H1 (cell line): ENCODE measurements around the gene OGFOD3. TPM values are rescaled to one million over a fixed set of nuclear protein-coding genes. Genes with fewer than 3 reads are reported as not detected.

Experiments used
- CTCF ChIA-PET: fragments of 300-600 bp; sonication (Branson Sonifier 250); formaldehyde crosslinking; loops from one replicate; lab custom pipeline; 2021; ENCODE audit not compliant: partially characterized antibody; lab: Charles Lee
- POLR2A ChIA-PET: fragments of 300-600 bp; sonication (Branson Sonifier 250); formaldehyde crosslinking; loops from one replicate; lab custom pipeline; 2021; ENCODE audit warnings: inconsistent platforms; ENCODE audit not compliant: partially characterized antibody; lab: Charles Lee
- DNase-seq, 2 experiments: peaks; one replicate each; pipeline versions ENCODE4 v3.0.0 to v3.0.0-alpha.2; 2010 to 2022; ENCODE audit warnings: low spot score in 2 of 2, low read depth in 1 of 2, mixed read lengths in 1 of 2
- FAIRE-seq: peaks from 2 replicates; lab custom pipeline; 2011; peaks lifted over from hg19 to GRCh38; lab: Jason Lieb, UNC
- H2AFZ ChIP-seq: 2 replicates; pipeline ENCODE4 v1.8.1; 2012; ENCODE audit warnings: low read length, inconsistent platforms
- H2AK5ac ChIP-seq: 2 replicates; pipeline ENCODE4 v1.6.1; 2013; ENCODE audit warnings: low read depth, low read length
- H2BK120ac ChIP-seq: replicated peaks from 2 replicates; pipeline ENCODE3; 2013; ENCODE audit warnings: low read depth, low read length, inconsistent platforms
- H2BK12ac ChIP-seq: 2 replicates; pipeline ENCODE4 v1.6.1; 2013; ENCODE audit warnings: low read depth, low read length
- H2BK15ac ChIP-seq: 2 replicates; pipeline ENCODE4 v1.6.1; 2013; ENCODE audit warnings: low read length
- H2BK20ac ChIP-seq: 2 replicates; pipeline ENCODE4 v1.6.1; 2013; ENCODE audit warnings: low read length
- H2BK5ac ChIP-seq: 2 replicates; pipeline ENCODE4 v1.6.1; 2013; ENCODE audit warnings: low read depth, low read length
- H3K14ac ChIP-seq: 2 replicates; pipeline ENCODE4 v1.6.1; 2013; ENCODE audit warnings: inconsistent platforms; ENCODE audit not compliant: insufficient read length
- H3K18ac ChIP-seq: 2 replicates; pipeline ENCODE4 v1.6.1; 2013; ENCODE audit warnings: low read length; ENCODE audit errors: extremely low read depth
- H3K23ac ChIP-seq: 2 replicates; pipeline ENCODE4 v1.6.1; 2013; ENCODE audit warnings: inconsistent platforms; ENCODE audit not compliant: insufficient read length
- H3K23me2 ChIP-seq: 2 replicates; pipeline ENCODE4 v1.6.1; 2013; ENCODE audit warnings: low read depth, low read length
- H3K27ac ChIP-seq: 2 replicates; pipeline ENCODE4 v1.6.1; 2011; ENCODE audit warnings: low read depth, low read length, inconsistent platforms
- H3K27me3 ChIP-seq, 4 experiments: replicated peaks in 1 of 4; 1 replicate in 1 of 4; 2 replicates in 3 of 4; pipeline versions ENCODE4 v1.6.1 to v1.8.1; 2011 to 2013; ENCODE audit warnings: low read length in 3 of 4, mild to moderate bottlenecking in 3 of 4, inconsistent platforms in 2 of 4, mixed read lengths in 2 of 4, moderate library complexity in 1 of 4; ENCODE audit not compliant: control insufficient read depth in 3 of 4, insufficient read depth in 3 of 4; ENCODE audit errors: extremely low read depth in 1 of 4
- H3K36me3 ChIP-seq, 4 experiments: 2 replicates each; pipeline versions ENCODE4 v1.6.1 to v1.8.1; 2011 to 2013; ENCODE audit warnings: mild to moderate bottlenecking in 4 of 4, low read length in 3 of 4, moderate library complexity in 2 of 4, control low read depth in 1 of 4, inconsistent platforms in 1 of 4; ENCODE audit not compliant: insufficient read depth in 4 of 4, control insufficient read depth in 2 of 4
- H3K4ac ChIP-seq: replicated peaks from 2 replicates; pipeline ENCODE3; 2013; ENCODE audit warnings: low read length, low read depth, mixed read lengths, inconsistent platforms; ENCODE audit not compliant: insufficient read length
- H3K4me1 ChIP-seq, 4 experiments: replicated peaks in 1 of 4; 1 replicate in 1 of 4; 2 replicates in 3 of 4; pipeline versions ENCODE4 v1.6.1 to v1.8.1; 2011 to 2013; ENCODE audit warnings: low read length in 3 of 4, inconsistent platforms in 2 of 4, mixed read lengths in 1 of 4; ENCODE audit not compliant: insufficient read depth in 4 of 4, control insufficient read depth in 3 of 4
- H3K4me2 ChIP-seq, 2 experiments: 2 replicates each; pipeline versions ENCODE4 v1.6.1 to v1.8.1; 2011 to 2013; ENCODE audit warnings: low read depth in 2 of 2, low read length in 2 of 2, control low read depth in 1 of 2, inconsistent platforms in 1 of 2, mild to moderate bottlenecking in 1 of 2; ENCODE audit not compliant: insufficient read depth in 1 of 2
- H3K4me3 ChIP-seq, 4 experiments: fragments of 200-600, 300-600 bp in 1 of 4; sonication (generic), shearing (Covaris generic), sonication (Bioruptor Twin) in 1 of 4; 2 replicates each; pipeline versions ENCODE4 v1.5.1 to v1.8.1; 2011 to 2016; ENCODE audit warnings: low read length in 4 of 4, low read depth in 3 of 4, control low read depth in 2 of 4, inconsistent platforms in 2 of 4, mild to moderate bottlenecking in 2 of 4, mixed read lengths in 1 of 4, moderate library complexity in 1 of 4; ENCODE audit not compliant: insufficient read depth in 2 of 4; ENCODE audit errors: extremely low read depth in 1 of 4
- H3K56ac ChIP-seq: replicated peaks from 2 replicates; pipeline ENCODE3; 2013; ENCODE audit warnings: low read depth, mild to moderate bottlenecking, mixed read lengths, low read length, inconsistent platforms; ENCODE audit not compliant: insufficient read length
- H3K79me1 ChIP-seq: 2 replicates; pipeline ENCODE4 v1.6.1; 2013; ENCODE audit warnings: low read depth, low read length, control low read depth
- H3K79me2 ChIP-seq, 2 experiments: 2 replicates each; pipeline versions ENCODE4 v1.6.1 to v1.8.1; 2012 to 2013; ENCODE audit warnings: low read length in 2 of 2, mild to moderate bottlenecking in 2 of 2, inconsistent platforms in 1 of 2; ENCODE audit not compliant: insufficient read depth in 2 of 2, control insufficient read depth in 1 of 2
- H3K9ac ChIP-seq, 4 experiments: replicated peaks in 1 of 4; 1 replicate in 1 of 4; 2 replicates in 3 of 4; pipeline versions ENCODE4 v1.6.1 to v1.8.1; 2011 to 2013; ENCODE audit warnings: low read depth in 3 of 4, low read length in 3 of 4, control low read depth in 2 of 4, mild to moderate bottlenecking in 2 of 4, moderate library complexity in 2 of 4, inconsistent platforms in 1 of 4; ENCODE audit errors: extremely low read depth in 1 of 4
- H3K9me3 ChIP-seq, 2 experiments: 2 replicates each; pipeline versions ENCODE4 v1.6.1 to v1.8.1; 2012 to 2013; ENCODE audit warnings: mild to moderate bottlenecking in 2 of 2, moderate library complexity in 2 of 2, control low read depth in 1 of 2, inconsistent platforms in 1 of 2, low read depth in 1 of 2, low read length in 1 of 2, mixed read lengths in 1 of 2; ENCODE audit not compliant: insufficient read depth in 2 of 2
- H4K20me1 ChIP-seq, 2 experiments: replicated peaks in 1 of 2; 2 replicates each; pipeline versions ENCODE3 to v1.8.1; 2011 to 2013; ENCODE audit warnings: inconsistent platforms in 2 of 2, low read length in 2 of 2, mild to moderate bottlenecking in 1 of 2; ENCODE audit not compliant: insufficient read depth in 2 of 2, control insufficient read depth in 1 of 2
- H4K5ac ChIP-seq: 2 replicates; pipeline ENCODE4 v1.6.1; 2013; ENCODE audit warnings: low read length, low read depth, mixed read lengths, inconsistent platforms; ENCODE audit not compliant: insufficient read length
- H4K8ac ChIP-seq: 2 replicates; pipeline ENCODE4 v1.8.0; 2013; ENCODE audit warnings: mild to moderate bottlenecking, moderate library complexity, low read length, inconsistent platforms; ENCODE audit not compliant: insufficient read depth; ENCODE audit errors: extremely low read depth
- H4K91ac ChIP-seq: replicated peaks from 2 replicates; pipeline ENCODE3; 2013; ENCODE audit warnings: low read length, mixed read lengths, inconsistent platforms; ENCODE audit not compliant: insufficient read length
- GTF2F1 ChIP-seq: IDR thresholded peaks from 2 replicates; pipeline ENCODE4 v1.6.1; 2012; ENCODE audit warnings: low read depth, low read length, improper control_type of control experiment, borderline replicate concordance
- JUN ChIP-seq: IDR thresholded peaks from 2 replicates; pipeline ENCODE4 v1.6.1; 2011; ENCODE audit warnings: low read depth, mild to moderate bottlenecking, improper control_type of control experiment, low read length
- KDM5A ChIP-seq: fragments of 200-600 bp; IDR thresholded peaks from 2 replicates; pipeline ENCODE4 v1.7.1; 2012; ENCODE audit warnings: mild to moderate bottlenecking, low read length, inconsistent platforms, mixed read lengths
- POLR2A ChIP-seq, 2 experiments: IDR thresholded peaks; 1 replicate in 1 of 2; 2 replicates in 1 of 2; pipeline ENCODE4 v1.6.1; 2011; ENCODE audit warnings: low read depth in 2 of 2, low read length in 2 of 2, mild to moderate bottlenecking in 2 of 2; ENCODE audit errors: control extremely low read depth in 1 of 2
- SAP30 ChIP-seq: fragments of 300-600 bp; sonication (generic); IDR thresholded peaks from 2 replicates; pipeline ENCODE4 v1.7.1; 2012; ENCODE audit warnings: low read length, moderate library complexity, mild to moderate bottlenecking, inconsistent platforms; ENCODE audit not compliant: insufficient read depth, insufficient replicate concordance
- SIN3A ChIP-seq, 2 experiments: IDR thresholded peaks in 1 of 2; conservative IDR thresholded peaks in 1 of 2; 2 replicates each; pipeline ENCODE4 v1.6.1; 2011 to 2012; ENCODE audit warnings: low read length in 2 of 2, improper control_type of control experiment in 1 of 2, low read depth in 1 of 2, mild to moderate bottlenecking in 1 of 2
- SP1 ChIP-seq: IDR thresholded peaks from 2 replicates; pipeline ENCODE4 v1.6.1; 2011; ENCODE audit warnings: low read depth, low read length
- WGBS, 2 experiments: shearing (Covaris generic) in 1 of 2; methylation state at CpG; one replicate each; pipeline versions ENCODE4 v1.1.6 to v1.1.7; 2013 to 2015; ENCODE audit warnings: low lambda C conversion rate in 2 of 2, mixed read lengths in 2 of 2, inconsistent platforms in 1 of 2, low coverage in 1 of 2, missing lambda C conversion rate in 1 of 2; ENCODE audit not compliant: insufficient replicate concordance in 2 of 2, insufficient coverage in 1 of 2, insufficient read length in 1 of 2; ENCODE audit errors: extremely low coverage in 1 of 2, missing lambda C conversion rate in 1 of 2; 5-methylcytosine and 5-hydroxymethylcytosine counted together
- long read RNA-seq, 2 experiments: library from RNA in 1 of 2; library from capped mRNA in 1 of 2; stranded (forward); transcript quantifications; one replicate each; pipeline ENCODE4 v2.0.0, GENCODE V29; 2021; ENCODE audit warnings: inconsistent platforms in 1 of 2
- polyA minus RNA-seq, 3 experiments: library from RNA; depleted of rRNA, polyadenylated mRNA; stranded (reverse); fragments of >200 nt; gene quantifications; 1 replicate in 2 of 3; 2 replicates in 1 of 3; pipeline ENCODE4 v1.2.3, GENCODE V29; 2011
- polyA plus RNA-seq, 7 experiments: library from polyadenylated mRNA; depleted of rRNA in 3 of 7; stranded (reverse) in 5 of 7; unstranded in 2 of 7; fragments of >200 nt in 5 of 7; fragments of 200-250 nt in 2 of 7; gene quantifications; 1 replicate in 5 of 7; 2 replicates in 1 of 7; 4 replicates in 1 of 7; pipeline versions ENCODE4 v1.2.1 to v1.2.3, GENCODE V29; 2011 to 2013; ENCODE audit warnings: missing spikeins in 2 of 7, mixed read lengths in 2 of 7
- total RNA-seq: library from RNA; stranded (reverse); fragmentation: NEBNext Ultra II Directional; extraction: Animal tissue kit (Norgen Biotek cat#: 25700); gene quantifications from 2 replicates; pipeline ENCODE4 v1.2.1, GENCODE V29; 2021

Gene OGFOD3
- 21.8 and 24.4 TPM in 2 replicates for total RNA-seq
- 21.1 and 27.9 TPM in 2 replicates for polyA plus RNA-seq (2011; rRNA removed)
- 20.9 TPM for polyA plus RNA-seq (2011; cell fraction: cytosol; rRNA removed)
- polyA plus RNA-seq (2011; cell fraction: nucleus; rRNA removed) = 27.5 TPM
- 14.6 to 23.4 TPM (median 20.6 TPM) in 4 replicates for polyA plus RNA-seq (2012, experiment 1 of 2)
- 14.7 TPM for polyA plus RNA-seq (2012, experiment 2 of 2)
- polyA plus RNA-seq (2013, experiment 1 of 2) = 13.6 TPM
- 14.7 TPM for polyA plus RNA-seq (2013, experiment 2 of 2)
- 18.7 and 20.0 TPM in 2 replicates for polyA minus RNA-seq (2011; rRNA and poly(A)+ RNA removed)
- 11.6 TPM for polyA minus RNA-seq (2011; cell fraction: cytosol; rRNA and poly(A)+ RNA removed)
- polyA minus RNA-seq (2011; cell fraction: nucleus; rRNA and poly(A)+ RNA removed) = 14.3 TPM
- long read RNA-seq, experiment 1, full-length matches to known transcripts = 5 of 9 reads
- long read RNA-seq, experiment 1, partial matches to known transcripts = 4 of 9 reads
- long read RNA-seq, experiment 1, other reads (novel, unspliced or antisense) = 0 of 9 reads
- long read RNA-seq, experiment 2, partial matches to known transcripts = 1 of 2 reads
- long read RNA-seq, experiment 2, other reads (novel, unspliced or antisense) = 1 of 2 reads

- Histone ChIP-seq H2BK120ac (no peak within 1 kb of the TSS), H3K4ac (peak within 1 kb of the TSS; percentile 90), H3K23me2 (peaks cover 6% of the 10 kb centered on the region), H4K8ac (peak within 1 kb of the TSS; percentile 95), H3K56ac (peak within 1 kb of the TSS; percentile 67), H3K9me3 (peaks cover 0 to 3% of the 10 kb centered on the region in 2 experiments; a peak in 1 of 4 replicates), H3K4me1 (peaks cover 0 to 3% (median 1%) of the 10 kb centered on the region in 4 experiments; a peak in 4 of 7 replicates), H4K5ac (peak within 1 kb of the TSS; percentile 73), H3K18ac (peak within 1 kb of the TSS; percentile 91; the same call in 1 of the 2 replicates), H3K79me2 (no peaks in the 10 kb centered on the region), H3K27me3 (no peaks in the 10 kb centered on the region), H3K36me3 (peaks cover 0 to 2% (median 0%) of the 10 kb centered on the region in 4 experiments; a peak in 1 of 8 replicates), H2BK20ac (no peak within 1 kb of the TSS), H2AK5ac (no peak within 1 kb of the TSS), H3K27ac (peak within 1 kb of the TSS; percentile 90; the same call in 1 of the 2 replicates), H2BK5ac (no peak within 1 kb of the TSS), H3K79me1 (peaks cover 2% of the 10 kb centered on the region; the same call in 1 of the 2 replicates), H3K4me3 (peak within 1 kb of the TSS; percentile 63 to 96 (median 80)), H4K20me1 (peaks cover 5 to 7% of the 10 kb centered on the region in 2 experiments), H3K9ac (peak within 1 kb of the TSS; percentile 76 to 92 (median 88)), H3K23ac (no peak within 1 kb of the TSS), H4K91ac (peak within 1 kb of the TSS; percentile 89), H2AFZ (peak within 1 kb of the TSS; percentile 92), H3K14ac (no peak within 1 kb of the TSS), H2BK15ac (no peak within 1 kb of the TSS), H2BK12ac (no peak within 1 kb of the TSS), H3K4me2 (peak within 1 kb of the TSS; percentile 59 to 92)
- DNase-seq = peak in 1 of 2 experiments; percentile 93
- no peak for FAIRE-seq
- CTCF ChIA-PET = interaction anchor here (0.6 to 2.1 kb wide), 8 partner anchors 9 to 204 kb away, joined by 3 to 6 read pairs (median 5); no protein-coding TSS in a partner anchor
- WGBS, 2 experiments = 3% methylated on average over 43 of the region's 108 CpGs; no CpG with 5 or more reads in 1 of the 2 experiments
- POLR2A ChIA-PET = interaction anchor here (0.6 to 1.4 kb wide), 7 partner anchors 13 to 145 kb away, joined by 3 read pairs; partner anchors contain the start of gene CSNK1D
- TF ChIP-seq SIN3A (conservative IDR thresholded peaks at IDR 0.05 in 1 of 2, IDR thresholded peaks at IDR 0.05 in 1 of 2; ENCODE audit: low read depth in 1 of 2, low read length in 2 of 2) (peak; percentile 60 to 83; a peak in 3 of 4 replicates), SAP30 (no peak), GTF2F1 (no peak), POLR2A (IDR thresholded peaks at IDR 0.05; ENCODE audit: control extremely low read depth in 1 of 2, low read depth in 2 of 2, low read length in 2 of 2) (peak in 1 of 2 experiments; percentile 92; a peak in 2 of 3 replicates), SP1 (no peak), JUN (no peak), KDM5A (0 out of 2 replicates have a peak, but pooled peaks have one; percentile 29)
Observed at GRCh38 chr17:82418001-82418986, at the start of gene OGFOD3, which contains the start of gene HEXD. TSS of gene OGFOD3 (minus strand) at chr17:82418586. CDS start at chr17:82418485, 101 bp downstream. TSS of gene HEXD (plus strand) at chr17:82418347. CDS start at chr17:82419800, 1,453 bp downstream.
